GM19328 (cell line): ENCODE data around the gene EPB41L4A.
"Not testable (repeated sequence)": the region's sequence is repeated elsewhere in the genome, so short reads cannot be mapped to it uniquely, and the experiment has no call there.

Experiments
- ATAC-seq: cut with Tn5 transposase; IDR thresholded peaks from one replicate; pipeline ENCODE4 v1.9.1; 2021; ENCODE audit warnings: mild to moderate bottlenecking, moderate library complexity; ENCODE audit not compliant: unreplicated experiment

EPB41L4A gene

GRCh38 chr5:112263469-112263868 lies 155.6 kb downstream of the EPB41L4A start:
- no peak for ATAC-seq

- ATAC-seq = no peak
Observed at GRCh38 chr5:112258571-112258970, 160.5 kb downstream of the EPB41L4A start.

GRCh38 chr5:112257976-112258375 lies 161.1 kb downstream of the EPB41L4A start:
- no peak for ATAC-seq

GRCh38 chr5:112257005-112257404 lies 162.1 kb downstream of the EPB41L4A start:
- ATAC-seq = no peak

- ATAC-seq = no peak
Observed at GRCh38 chr5:112254303-112254702, 164.8 kb downstream of the EPB41L4A start.

GRCh38 chr5:112253478-112254250 lies 165.4 kb downstream of the EPB41L4A start:
- ATAC-seq = no peak

GRCh38 chr5:112250551-112250950 lies 168.5 kb downstream of the EPB41L4A start:
- ATAC-seq = no peak

GRCh38 chr5:112248623-112249022 lies 170.5 kb downstream of the EPB41L4A start:
- no peak for ATAC-seq

- no peak for ATAC-seq
Observed at GRCh38 chr5:112247960-112248359, 171.1 kb downstream of the EPB41L4A start.

- ATAC-seq = no peak
Observed at GRCh38 chr5:112245656-112246055, 173.4 kb downstream of the EPB41L4A start.

GRCh38 chr5:112239996-112240395 lies 179.1 kb downstream of the EPB41L4A start:
- ATAC-seq = no peak

GRCh38 chr5:112238473-112238872 lies 180.6 kb downstream of the EPB41L4A start:
- ATAC-seq = no peak

GRCh38 chr5:112237456-112237855 lies 181.6 kb downstream of the EPB41L4A start:
- no peak for ATAC-seq

- no peak for ATAC-seq
Observed at GRCh38 chr5:112234000-112234399, 185.1 kb downstream of the EPB41L4A start.

- no peak for ATAC-seq
Observed at GRCh38 chr5:112232667-112233066, 186.4 kb downstream of the EPB41L4A start.

- ATAC-seq = no peak
Observed at GRCh38 chr5:112230606-112231005, 188.5 kb downstream of the EPB41L4A start.

GRCh38 chr5:112228667-112229066 lies 190.4 kb downstream of the EPB41L4A start:
- ATAC-seq = no peak

GRCh38 chr5:112227911-112228631 lies 191.0 kb downstream of the EPB41L4A start:
- no peak for ATAC-seq

- no peak for ATAC-seq
Observed at GRCh38 chr5:112226215-112226614, 192.9 kb downstream of the EPB41L4A start.

- ATAC-seq = not testable (repeated sequence)
Observed at GRCh38 chr5:112222997-112223396, 196.1 kb downstream of the EPB41L4A start.

GRCh38 chr5:112221128-112221527 lies 197.9 kb downstream of the EPB41L4A start:
- no peak for ATAC-seq

GRCh38 chr5:112219000-112219399 lies 200.1 kb downstream of the EPB41L4A start:
- no peak for ATAC-seq
